ENCODE measurements around the gene BICDL2. TPM values are rescaled to one million over a fixed set of nuclear protein-coding genes. Genes with fewer than 3 reads are reported as not detected.

The BICDL2 gene
- total RNA-seq, 2 experiments from 2014 or later: 0.11 to 0.17 TPM

DNA sequence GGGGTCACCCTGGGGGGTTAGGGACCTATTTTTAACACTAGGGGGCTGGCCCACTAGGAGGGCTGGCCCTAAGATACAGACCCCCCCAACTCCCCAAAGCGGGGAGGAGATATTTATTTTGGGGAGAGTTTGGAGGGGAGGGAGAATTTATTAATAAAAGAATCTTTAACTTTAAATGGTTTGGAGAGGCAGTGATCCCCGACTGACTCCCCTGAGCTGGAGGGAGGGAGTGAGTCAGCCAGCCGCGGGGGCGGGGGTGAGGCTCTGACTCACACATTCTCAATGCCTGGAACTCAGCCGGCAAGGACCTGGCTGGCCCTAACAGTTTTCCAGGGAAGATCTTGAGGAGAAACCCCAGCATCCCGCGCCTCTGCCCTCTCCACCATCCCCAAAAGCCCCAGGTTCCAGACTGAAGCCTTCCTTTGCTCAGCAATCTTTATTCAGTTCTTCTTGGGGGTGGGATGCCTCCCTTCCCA, 14.5 kb downstream of the BICDL2 start:
- ChIA-PET POLR2A (interaction anchor here (0.7 to 1.7 kb wide), 2 partner anchors 18 to 43 kb away, joined by 3 to 4 read pairs; partner anchors contain the start of gene IL32), CTCF (interaction anchor here (0.7 to 6.6 kb wide), 9 partner anchors 9 to 107 kb away, joined by 3 to 80 read pairs (median 6); a partner anchor contains a TSS)

DNA sequence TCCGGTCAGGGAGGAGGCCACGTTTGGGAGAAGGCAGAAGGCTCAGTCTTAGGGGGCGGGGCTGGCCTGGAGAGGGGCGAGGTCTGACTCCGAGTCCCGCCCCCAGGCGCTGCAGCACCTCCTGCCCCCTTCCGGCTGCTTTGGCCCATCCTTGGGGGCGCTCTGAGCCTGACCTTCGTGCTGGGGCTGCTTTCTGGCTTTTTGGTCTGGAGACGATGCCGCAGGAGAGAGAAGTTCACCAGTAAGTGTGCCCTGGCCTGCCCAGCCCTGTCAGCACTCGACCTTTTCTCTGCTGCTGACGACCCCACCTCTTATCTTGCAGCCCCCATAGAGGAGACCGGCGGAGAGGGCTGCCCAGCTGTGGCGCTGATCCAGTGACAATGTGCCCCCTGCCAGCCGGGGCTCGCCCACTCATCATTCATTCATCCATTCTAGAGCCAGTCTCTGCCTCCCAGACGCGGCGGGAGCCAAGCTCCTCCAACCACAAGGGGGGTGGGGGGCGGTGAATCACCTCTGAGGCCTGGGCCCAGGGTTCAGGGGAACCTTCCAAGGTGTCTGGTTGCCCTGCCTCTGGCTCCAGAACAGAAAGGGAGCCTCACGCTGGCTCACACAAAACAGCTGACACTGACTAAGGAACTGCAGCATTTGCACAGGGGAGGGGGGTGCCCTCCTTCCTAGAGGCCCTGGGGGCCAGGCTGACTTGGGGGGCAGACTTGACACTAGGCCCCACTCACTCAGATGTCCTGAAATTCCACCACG, 15.1 kb downstream of the BICDL2 start:
- ChIA-PET CTCF (interaction anchor here (0.5 to 6.6 kb wide), 9 partner anchors 10 to 107 kb away, joined by 3 to 80 read pairs (median 6); no protein-coding TSS in a partner anchor), POLR2A (interaction anchor here (0.7 to 1.1 kb wide), 2 partner anchors 10 to 18 kb away, joined by 3 to 7 read pairs; no protein-coding TSS in a partner anchor)

DNA sequence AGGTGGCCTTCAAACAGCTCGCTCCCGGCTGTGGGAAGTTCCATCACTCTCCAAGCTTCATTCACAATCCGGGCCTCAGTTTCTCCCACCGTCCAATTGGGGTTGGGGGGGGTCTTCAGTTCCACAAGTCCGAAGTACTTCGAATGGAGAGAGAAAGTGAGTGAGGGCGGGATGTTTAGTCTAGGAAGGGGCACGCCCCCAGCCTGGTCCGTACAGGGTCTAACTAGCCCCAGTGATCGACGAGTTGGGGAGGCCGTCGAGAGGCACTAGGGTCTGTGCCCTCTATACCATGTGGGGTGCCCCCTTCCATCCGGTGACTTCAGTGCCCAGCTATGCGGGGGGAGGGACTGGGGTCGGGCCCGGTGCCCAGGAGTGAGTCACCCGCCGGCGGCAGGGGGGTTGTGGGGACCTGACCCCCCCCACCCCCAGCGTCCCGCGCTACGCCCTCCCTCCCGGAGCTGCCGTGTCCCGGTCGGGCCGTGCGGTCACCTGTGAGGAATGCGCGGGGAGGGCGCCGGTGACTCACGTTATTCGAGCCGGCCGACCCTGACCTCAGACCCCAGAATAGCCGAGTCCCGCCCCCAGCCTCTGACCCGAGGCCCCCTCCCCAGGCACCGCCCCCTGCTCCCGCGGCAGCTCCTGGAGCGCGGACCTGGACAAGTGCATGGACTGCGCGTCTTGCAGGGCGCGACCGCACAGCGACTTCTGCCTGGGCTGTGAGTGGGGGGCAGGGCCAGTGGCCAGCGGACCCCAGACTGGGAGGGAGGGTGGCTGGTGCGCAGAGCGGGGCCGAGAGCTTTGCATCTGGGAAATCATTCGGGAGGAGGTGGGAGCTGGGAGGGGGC, 15.9 kb downstream of the BICDL2 start:
- POLR2A ChIA-PET: interaction anchor here (0.6 to 1.5 kb wide), 6 partner anchors 9 to 109 kb away, joined by 3 to 7 read pairs (median 4); partner anchors contain the start of genes IL32 and PKMYT1

DNA sequence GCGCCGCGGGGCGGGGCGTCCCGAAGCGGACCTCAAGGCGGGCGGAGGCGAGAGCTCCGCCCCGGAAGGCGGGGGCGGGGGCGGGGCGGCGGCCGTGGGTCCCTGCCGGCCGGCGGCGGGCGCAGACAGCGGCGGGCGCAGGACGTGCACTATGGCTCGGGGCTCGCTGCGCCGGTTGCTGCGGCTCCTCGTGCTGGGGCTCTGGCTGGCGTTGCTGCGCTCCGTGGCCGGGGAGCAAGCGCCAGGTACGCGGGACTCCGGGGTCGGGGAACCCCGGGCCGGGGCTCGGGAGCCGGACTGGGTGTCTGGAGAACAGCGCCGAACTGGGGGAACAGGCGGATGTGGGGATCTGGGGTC, 16.5 kb downstream of the BICDL2 start, which contains the start of gene TNFRSF12A:
TSS of gene TNFRSF12A (plus strand) at position 122 of the 357 bp plus-strand sequence. CDS start at position 152, 30 bp downstream.
- ChIA-PET POLR2A (interaction anchor here (0.6 to 1.5 kb wide), 6 partner anchors 9 to 109 kb away, joined by 3 to 7 read pairs (median 4); partner anchors contain the start of genes IL32 and PKMYT1), CTCF (interaction anchor here (1.5 to 6.6 kb wide), 5 partner anchors 9 to 50 kb away, joined by 4 to 80 read pairs (median 7); no protein-coding TSS in a partner anchor)

More for the DNA sequence above, 15.9 kb downstream of the BICDL2 start:
- CTCF ChIA-PET: interaction anchor here (0.5 to 6.6 kb wide), 7 partner anchors 9 to 87 kb away, joined by 3 to 80 read pairs (median 7); no protein-coding TSS in a partner anchor

DNA sequence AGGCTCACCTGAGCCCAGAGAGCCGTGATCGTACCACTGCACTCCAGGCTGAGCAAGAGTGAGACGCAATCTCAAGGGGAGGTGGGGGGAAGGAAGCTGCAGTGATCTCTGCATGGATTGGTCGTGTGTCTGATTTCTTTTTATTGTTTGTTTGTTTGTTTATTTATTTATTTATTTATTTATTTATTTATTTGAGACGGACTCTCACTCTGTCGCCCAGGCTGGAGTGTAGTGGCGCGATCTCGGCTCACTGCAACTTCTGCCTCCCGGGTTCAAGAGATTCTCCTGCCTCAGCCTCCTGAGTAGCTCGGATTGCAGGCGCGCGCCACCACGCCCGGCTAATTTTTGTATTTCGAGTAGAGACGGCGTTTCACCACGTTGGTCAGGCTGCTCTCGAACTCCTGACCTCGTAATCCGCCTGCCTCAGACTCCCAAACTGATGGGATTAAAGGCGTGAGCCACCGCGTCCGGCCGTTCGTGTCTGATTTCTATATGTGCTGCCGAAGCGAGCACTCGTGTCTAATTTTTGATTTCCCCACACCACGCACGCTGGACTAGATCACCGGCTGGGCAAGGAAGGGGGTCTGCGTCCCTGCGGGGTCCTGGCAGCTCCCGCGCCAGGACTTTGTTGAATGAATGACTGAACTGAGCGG, 17.0 kb downstream of the BICDL2 start:
- ChIA-PET CTCF (interaction anchor here (1.0 to 6.6 kb wide), 7 partner anchors 8 to 110 kb away, joined by 3 to 80 read pairs (median 6); no protein-coding TSS in a partner anchor), POLR2A (interaction anchor here (1.3 to 1.5 kb wide), 4 partner anchors 10 to 110 kb away, joined by 3 to 6 read pairs (median 4); partner anchors contain the start of genes IL32 and PKMYT1)

DNA sequence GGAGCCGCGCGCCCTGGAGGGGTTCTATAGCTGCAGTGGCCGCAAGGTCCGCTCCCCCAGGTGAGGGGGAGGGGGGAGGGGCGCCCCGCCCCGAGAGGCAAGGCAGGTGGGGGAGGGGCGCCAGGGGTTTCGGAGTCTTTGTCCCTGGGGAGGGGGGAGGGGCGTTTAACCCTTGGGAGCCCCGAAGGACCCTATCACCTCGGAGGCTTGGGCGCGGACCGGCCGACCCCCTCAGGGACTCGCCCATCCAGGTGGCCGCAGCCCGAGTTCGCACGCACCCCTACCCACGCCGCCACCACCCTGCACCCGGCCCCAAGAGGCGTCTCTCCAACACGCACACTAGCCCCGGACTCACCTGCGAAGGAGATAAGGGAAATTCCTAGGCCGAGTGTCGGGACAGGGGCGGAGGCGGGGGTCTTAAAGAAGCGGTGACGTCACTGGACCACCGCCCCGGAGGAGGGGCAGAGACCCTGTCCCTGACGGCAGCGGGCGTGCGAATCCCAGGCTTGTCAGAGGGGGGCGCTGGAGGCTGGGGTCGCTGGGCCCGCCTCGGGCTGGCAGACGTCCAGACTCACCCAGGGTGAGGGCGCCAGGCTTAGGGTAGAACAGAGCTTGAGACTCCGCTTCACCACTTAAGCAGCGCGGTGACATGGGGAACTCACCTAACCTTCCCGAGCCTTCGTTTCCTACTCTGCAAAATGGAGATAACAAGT, 18.8 kb downstream of the BICDL2 start, which contains the start of gene CLDN6:
TSS of gene CLDN6 (minus strand) at position 390 of the 713 bp plus-strand sequence. CDS start 2,162 bp downstream, outside the sequence.
- POLR2A ChIA-PET: no interaction called here

DNA sequence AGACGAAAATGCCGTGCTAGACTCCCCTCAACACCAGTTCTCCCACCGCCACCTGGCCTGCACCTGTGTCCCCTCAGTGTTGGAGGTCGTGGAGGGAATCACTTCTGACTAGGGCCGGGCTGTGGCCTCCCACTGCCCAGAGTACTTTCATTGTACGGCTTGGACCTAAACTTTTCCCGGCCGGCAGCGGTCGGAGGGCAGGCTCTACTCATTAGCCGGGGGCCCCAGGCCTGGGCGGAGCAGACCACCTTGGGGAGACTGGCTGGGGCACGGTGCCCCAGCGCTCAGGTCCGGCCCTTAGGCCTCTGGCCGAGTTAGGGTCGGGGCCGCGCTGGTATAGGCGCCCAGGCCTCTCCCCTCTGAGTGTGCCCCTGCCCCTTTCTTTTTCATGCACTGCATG, 19.4 kb downstream of the BICDL2 start:
- POLR2A ChIA-PET: no interaction called here

More for the DNA sequence above, 18.8 kb downstream of the BICDL2 start, which contains the start of gene CLDN6:
- CTCF ChIA-PET: interaction anchor here (0.6 to 6.6 kb wide), 3 partner anchors 13 to 383 kb away, joined by 3 to 80 read pairs (median 3); partner anchors contain the start of gene ZNF174

DNA sequence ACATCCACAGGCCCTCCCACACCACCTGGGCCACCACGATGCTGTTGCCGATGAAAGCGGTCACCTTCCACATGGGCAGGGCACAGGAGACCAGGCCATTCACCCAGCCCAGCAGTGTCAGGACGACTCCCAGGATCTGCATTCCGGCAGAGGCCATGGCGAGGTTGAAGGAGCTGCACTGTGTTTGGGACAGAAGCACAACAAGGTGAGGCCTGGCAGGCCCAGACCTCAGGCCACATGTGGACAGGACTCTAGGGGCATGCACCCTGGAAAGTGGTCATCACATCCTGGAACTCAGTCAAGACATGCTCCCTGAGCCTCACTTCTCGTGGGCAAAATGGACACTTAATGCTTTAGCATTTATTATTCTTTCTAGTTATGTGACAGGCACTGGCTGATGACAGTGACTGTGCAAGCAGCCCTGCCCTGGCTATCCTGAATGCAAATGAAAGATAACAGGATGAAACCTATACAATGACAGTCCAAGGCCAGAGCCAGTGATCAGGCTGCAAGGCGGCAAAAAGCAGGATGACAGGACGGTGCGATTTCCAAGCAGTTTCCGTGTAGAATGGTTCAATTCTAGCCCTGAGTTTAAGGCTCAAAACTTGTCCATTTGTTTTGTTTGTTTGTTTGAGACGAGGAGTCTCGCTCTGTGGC, 20.8 kb downstream of the BICDL2 start:
- ChIA-PET POLR2A (no interaction called here), CTCF (interaction anchor here (1.2 kb wide), 1 partner anchor 16 kb away, joined by 4 read pairs; no protein-coding TSS in a partner anchor)

More for the DNA sequence above, 19.4 kb downstream of the BICDL2 start:
- CTCF ChIA-PET: interaction anchor here (1.1 to 6.6 kb wide), 2 partner anchors 14 to 384 kb away, joined by 3 to 80 read pairs; partner anchors contain the start of gene ZNF174

DNA sequence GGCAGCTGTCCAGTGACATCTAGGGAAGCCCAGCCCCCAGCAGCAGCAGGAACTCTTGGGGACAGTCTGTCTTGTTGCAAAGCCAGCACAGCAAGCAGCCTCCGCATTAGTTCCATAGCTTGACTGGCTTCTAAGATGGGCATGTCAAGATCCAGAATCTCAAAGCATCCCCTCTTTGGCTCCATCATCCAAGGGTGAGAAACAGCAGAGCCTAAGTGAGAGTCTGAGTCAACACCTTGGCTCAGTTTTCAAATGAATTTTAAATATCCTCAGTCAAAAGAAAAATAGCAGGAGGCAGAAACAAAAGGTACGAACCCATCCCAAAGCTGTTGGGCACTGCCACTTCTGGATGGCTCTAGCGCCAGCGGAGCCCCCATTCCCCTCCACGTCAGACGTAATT, 21.8 kb downstream of the BICDL2 start:
- ChIA-PET POLR2A (no interaction called here), CTCF (interaction anchor here (1.2 to 1.4 kb wide), 2 partner anchors 11 to 17 kb away, joined by 3 to 4 read pairs; no protein-coding TSS in a partner anchor)

DNA sequence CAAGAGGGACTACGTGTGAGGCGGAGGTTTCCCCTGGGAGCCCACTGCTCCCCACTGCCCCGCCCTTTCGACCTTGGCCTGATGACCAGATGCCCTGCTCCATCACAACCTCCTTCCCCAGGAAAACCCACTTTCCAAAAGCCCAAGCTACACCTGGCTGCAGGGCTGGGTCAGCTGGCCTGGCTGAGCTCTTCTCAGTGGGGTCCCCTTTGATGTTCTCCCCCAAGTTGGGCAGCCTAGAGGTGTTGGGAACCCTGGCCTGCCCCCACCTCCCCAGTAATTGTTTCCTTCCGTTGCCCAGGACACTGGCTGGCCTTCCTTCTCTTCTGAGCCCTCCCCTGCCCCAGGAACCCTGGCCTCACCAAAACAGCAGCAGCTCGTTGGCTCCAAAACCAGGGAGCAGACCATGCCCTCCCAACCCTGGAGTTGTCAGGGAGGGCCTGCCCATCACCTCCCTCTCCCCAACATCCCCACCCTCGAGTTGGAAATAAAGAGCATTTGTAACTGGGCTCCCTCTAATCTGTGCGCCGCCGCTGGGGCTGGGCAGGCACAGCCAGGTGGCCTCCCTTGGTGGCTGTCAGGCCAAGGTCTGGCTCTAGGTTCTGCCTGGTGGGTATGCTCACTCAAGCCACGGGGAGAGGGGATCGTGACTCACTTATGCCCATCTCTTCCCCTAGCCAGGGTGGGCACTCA, 22.6 kb downstream of the BICDL2 start:
- POLR2A ChIA-PET: no interaction called here
- CTCF ChIA-PET: interaction anchor here (0.6 to 1.4 kb wide), 2 partner anchors 10 to 11 kb away, joined by 3 to 4 read pairs; no protein-coding TSS in a partner anchor

DNA sequence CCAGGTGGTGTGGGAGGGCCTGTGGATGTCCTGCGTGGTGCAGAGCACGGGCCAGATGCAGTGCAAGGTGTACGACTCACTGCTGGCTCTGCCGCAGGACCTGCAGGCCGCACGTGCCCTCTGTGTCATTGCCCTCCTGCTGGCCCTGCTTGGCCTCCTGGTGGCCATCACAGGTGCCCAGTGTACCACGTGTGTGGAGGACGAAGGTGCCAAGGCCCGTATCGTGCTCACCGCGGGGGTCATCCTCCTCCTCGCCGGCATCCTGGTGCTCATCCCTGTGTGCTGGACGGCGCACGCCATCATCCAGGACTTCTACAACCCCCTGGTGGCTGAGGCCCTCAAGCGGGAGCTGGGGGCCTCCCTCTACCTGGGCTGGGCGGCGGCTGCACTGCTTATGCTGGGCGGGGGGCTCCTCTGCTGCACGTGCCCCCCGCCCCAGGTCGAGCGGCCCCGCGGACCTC, 23.2 kb downstream of the BICDL2 start:
- ChIA-PET CTCF (interaction anchor here (0.6 kb wide), 1 partner anchor 11 kb away, joined by 4 read pairs; no protein-coding TSS in a partner anchor), POLR2A (no interaction called here)

DNA sequence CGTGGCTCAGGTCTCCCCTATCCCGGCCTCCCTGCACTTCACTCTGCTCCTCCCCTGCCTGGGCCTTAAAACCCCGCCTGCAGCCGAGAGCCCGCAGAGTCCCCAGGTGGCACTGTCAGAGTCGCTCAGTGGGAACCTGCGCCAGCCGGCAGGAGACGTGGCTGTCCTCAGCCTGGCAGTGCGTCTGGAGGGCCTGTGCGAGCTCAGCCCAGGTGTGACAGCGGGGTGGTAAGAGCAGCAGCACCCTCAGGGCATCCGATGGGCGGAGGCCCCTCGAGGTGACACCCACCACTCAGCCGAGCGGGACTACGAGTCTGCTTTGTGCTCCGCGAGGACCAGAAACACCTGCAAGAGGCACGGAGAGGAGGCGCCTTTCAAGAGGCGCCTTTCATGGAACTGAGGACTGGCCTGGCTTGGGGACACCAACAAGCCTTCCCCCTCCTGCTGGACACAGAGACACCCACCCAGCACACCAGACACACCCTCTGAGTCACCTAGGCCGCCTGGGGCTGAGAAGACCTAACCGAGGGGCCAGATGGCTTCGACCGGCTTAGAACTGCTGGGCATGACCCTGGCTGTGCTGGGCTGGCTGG, 23.8 kb downstream of the BICDL2 start, which contains the start of gene CLDN9:
TSS of gene CLDN9 (plus strand) at position 96 of the 593 bp plus-strand sequence. CDS start at position 536, 440 bp downstream.
- CTCF ChIA-PET: no interaction called here
- POLR2A ChIA-PET: no interaction called here

DNA sequence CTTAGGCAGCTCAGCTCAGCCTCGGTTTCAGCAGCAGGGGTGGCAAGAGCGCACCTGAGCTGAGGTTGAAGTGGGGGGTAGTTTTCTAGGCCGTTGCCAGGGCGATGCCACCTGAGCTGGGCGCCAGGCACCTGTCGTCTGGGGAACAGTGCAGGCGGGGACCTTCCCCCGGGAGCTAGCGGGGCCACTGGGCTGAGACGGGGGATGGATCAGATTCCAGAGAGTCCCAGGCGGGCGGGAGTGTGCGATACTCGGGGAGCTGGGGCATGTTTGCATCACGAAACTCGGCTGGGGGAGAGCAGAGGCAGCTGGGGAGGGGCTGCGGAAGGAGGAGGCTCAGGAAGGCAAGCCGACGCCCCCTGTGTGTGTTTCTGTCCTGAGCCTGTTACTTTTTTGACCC, 24.5 kb downstream of the BICDL2 start:
- POLR2A ChIA-PET: no interaction called here

DNA sequence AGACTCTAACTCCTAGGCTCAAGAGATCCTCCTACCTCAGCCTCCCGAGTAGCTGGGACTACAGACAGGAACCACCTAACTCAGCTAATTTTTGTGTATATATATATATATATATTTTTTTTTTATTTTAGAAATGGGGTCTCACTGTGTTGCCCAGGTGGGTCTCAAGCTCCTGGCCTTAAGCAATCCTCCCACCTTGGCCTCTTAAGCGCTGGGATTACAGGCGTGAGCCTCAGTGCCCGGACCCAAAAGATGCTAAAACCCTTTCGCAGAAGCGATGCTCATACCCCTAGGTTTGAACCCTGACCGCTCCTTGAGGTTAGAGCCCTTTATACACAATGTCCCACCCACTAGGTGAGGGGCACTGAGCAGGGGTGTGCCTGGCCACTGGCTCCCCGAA, 26.2 kb downstream of the BICDL2 start:
- POLR2A ChIA-PET: no interaction called here
- CTCF ChIA-PET: interaction anchor here (2.2 to 7.2 kb wide), 2 partner anchors 11 to 19 kb away, joined by 6 to 73 read pairs; partner anchors contain the start of gene TNFRSF12A

More for the DNA sequence above, 24.5 kb downstream of the BICDL2 start:
- CTCF ChIA-PET: interaction anchor here (2.2 kb wide), 1 partner anchor 9 kb away, joined by 6 read pairs; the partner anchor contains the start of gene TNFRSF12A

DNA sequence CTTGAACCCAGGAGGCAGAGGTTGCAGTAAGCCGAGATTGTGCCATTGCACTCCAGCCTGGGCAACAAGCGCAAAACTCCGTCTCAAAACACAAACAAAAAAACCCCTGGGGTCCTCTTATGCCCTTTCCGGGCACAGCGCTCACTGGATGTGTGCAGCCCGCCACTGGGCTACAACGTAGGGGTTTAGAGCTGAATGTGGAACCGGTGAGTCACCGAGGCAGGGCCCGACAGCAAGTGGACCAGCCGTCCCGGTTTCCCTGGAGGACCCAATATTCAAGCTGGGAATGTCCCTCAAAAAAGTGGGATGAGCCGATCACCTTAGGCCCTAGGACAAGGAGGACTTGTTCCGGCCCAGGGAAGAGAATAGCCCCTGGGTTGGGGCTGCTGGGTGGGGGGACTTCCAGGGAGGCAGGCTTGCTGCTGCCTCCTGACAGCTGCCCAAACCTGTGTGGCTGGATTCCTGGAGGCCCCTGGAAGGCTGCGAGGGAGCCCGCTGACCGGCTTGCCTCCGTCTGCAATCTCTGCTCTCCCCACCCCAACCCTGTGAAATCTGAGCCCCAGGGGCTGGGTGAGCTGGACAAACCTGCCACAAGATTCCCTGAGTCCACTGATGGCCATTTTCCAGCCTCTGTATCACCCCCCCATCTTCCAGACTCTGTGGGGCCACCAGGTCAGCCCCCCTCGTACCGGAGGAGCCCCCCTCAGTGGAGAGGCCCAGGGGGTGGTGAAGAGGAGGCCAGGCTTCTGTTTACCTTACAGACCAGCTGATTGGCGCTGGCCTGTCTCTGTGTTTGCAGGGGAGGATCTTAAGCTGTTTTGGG, 27.0 kb downstream of the BICDL2 start:
- POLR2A ChIA-PET: interaction anchor here (0.8 kb wide), 1 partner anchor 14 kb away, joined by 3 read pairs; no protein-coding TSS in a partner anchor

More for the DNA sequence above, 27.0 kb downstream of the BICDL2 start:
- CTCF ChIA-PET: interaction anchor here (0.7 to 7.2 kb wide), 2 partner anchors 20 to 60 kb away, joined by 3 to 73 read pairs; no protein-coding TSS in a partner anchor

Data from activated CD8-positive, alpha-beta memory T cell treated with anti-CD3 and anti-CD28 coated beads for 36 hours (primary cell).